ENCODE results near the gene FKBP4. TPM values are rescaled to one million over a fixed set of nuclear protein-coding genes. Genes with fewer than 3 reads are reported as not detected.

The FKBP4 gene, protein sequence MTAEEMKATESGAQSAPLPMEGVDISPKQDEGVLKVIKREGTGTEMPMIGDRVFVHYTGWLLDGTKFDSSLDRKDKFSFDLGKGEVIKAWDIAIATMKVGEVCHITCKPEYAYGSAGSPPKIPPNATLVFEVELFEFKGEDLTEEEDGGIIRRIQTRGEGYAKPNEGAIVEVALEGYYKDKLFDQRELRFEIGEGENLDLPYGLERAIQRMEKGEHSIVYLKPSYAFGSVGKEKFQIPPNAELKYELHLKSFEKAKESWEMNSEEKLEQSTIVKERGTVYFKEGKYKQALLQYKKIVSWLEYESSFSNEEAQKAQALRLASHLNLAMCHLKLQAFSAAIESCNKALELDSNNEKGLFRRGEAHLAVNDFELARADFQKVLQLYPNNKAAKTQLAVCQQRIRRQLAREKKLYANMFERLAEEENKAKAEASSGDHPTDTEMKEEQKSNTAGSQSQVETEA
- 127 and 283 TPM in 2 replicates for total RNA-seq (ENCODE audit: low replicate concordance)
- long read RNA-seq, transcript FKBP4-201 (10 exons, 3,732 nt), result major isoform, 284 of 321 reads
- long read RNA-seq, partial matches to known transcripts, result 23 of 321 reads
- long read RNA-seq, other reads (novel, unspliced or antisense), result 14 of 321 reads

DNA sequence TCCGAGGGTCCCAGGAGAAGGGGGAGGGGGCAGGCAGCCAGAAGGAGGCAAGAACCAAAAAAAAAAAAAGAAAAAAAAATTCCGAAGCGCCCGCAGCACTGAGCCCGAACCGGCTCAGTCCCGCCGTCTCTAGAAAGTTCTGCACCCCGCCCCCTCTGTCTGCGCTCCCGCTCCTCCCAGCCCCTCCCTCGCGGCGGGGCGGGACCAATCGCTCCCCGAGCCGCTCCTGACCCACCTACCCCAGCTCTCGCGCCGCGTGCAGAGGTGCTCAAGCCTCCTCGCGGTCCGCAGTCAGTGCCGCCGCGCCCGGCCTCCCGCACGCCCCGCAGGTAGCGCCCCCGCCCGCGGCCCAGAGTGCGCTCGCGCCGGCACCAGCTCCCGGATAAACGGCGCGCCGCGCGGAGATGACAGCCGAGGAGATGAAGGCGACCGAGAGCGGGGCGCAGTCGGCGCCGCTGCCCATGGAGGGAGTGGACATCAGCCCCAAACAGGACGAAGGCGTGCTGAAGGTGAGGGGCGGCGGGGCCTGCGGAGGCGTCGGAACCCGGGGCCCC lies at the start of gene FKBP4:
TSS of gene FKBP4 (plus strand) at position 235 of the 554 bp plus-strand sequence. CDS start at position 405, 170 bp downstream.
- peaks cover 38% of the 10 kb centered on the region for H3K36me3 Mint-ChIP-seq
- H3K4me3 Mint-ChIP-seq, result peak within 1 kb of the TSS; percentile 95
- H3K4me1 Mint-ChIP-seq (ENCODE audit: unreplicated experiment), result no peaks in the 10 kb centered on the region
- TF ChIP-seq, protein P1, sequence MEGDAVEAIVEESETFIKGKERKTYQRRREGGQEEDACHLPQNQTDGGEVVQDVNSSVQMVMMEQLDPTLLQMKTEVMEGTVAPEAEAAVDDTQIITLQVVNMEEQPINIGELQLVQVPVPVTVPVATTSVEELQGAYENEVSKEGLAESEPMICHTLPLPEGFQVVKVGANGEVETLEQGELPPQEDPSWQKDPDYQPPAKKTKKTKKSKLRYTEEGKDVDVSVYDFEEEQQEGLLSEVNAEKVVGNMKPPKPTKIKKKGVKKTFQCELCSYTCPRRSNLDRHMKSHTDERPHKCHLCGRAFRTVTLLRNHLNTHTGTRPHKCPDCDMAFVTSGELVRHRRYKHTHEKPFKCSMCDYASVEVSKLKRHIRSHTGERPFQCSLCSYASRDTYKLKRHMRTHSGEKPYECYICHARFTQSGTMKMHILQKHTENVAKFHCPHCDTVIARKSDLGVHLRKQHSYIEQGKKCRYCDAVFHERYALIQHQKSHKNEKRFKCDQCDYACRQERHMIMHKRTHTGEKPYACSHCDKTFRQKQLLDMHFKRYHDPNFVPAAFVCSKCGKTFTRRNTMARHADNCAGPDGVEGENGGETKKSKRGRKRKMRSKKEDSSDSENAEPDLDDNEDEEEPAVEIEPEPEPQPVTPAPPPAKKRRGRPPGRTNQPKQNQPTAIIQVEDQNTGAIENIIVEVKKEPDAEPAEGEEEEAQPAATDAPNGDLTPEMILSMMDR (conservative IDR thresholded peaks at IDR 0.05), result no peak
- DNase-seq (ENCODE audit: extremely low spot score, unreplicated experiment), result peak; percentile 87
- H3K27me3 Mint-ChIP-seq, result peaks cover 6% of the 10 kb centered on the region
- no peaks in the 10 kb centered on the region for H3K9me3 Mint-ChIP-seq
- peak within 1 kb of the TSS; percentile 57 for H3K27ac Mint-ChIP-seq

DNA sequence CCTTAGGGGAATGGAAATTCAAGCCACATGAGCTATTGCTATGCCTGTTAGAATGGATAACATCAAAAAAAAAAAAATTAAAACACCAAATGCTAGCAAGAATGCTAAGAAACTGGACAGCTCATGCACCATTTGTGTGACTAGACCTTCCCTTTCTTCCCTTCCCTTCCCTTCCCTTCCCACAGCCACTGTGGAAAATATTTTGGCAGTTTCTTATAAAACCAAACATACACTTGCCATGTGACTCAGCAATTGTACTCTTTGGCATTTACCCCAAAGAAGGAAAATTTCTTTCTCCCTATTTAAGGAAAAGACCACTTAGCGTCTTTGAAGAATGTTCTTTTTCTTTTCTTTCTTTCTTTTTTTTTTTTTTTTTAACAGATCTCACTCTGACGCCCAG lies 49.1 kb upstream of the FKBP4 start:
- H3K4me3 Mint-ChIP-seq, result no peak overlapping the region
- no peak overlapping the region for H3K27ac Mint-ChIP-seq
- H3K27me3 Mint-ChIP-seq, result peaks cover 73% of the 10 kb centered on the region

DNA sequence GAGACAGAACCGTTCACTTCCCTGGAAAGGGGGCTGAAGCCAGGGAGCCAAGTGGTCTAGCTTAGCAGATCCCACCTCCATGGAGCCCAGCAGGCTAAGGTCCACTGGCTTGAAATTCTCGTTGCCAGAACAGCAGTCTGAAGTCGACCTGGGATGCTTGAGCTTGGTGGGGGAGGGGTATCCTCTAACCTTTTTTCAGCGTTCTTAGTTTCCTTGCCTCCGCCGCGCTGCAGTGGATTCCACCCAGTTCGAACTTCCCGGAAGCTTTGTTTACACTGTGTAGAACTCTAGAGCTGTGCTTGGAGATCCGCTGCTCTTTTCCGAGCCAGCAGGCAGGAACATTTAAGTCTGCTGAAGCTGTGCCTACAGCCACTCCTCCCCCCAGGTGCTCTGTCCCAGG lies 45.2 kb upstream of the FKBP4 start:
- DNase-seq (ENCODE audit: extremely low spot score, unreplicated experiment), result no peak
- Mint-ChIP-seq H3K4me3 (no peak overlapping the region), H3K27ac (no peak overlapping the region), H3K36me3 (no peaks in the 10 kb centered on the region), H3K9me3 (no peaks in the 10 kb centered on the region), H3K4me1 (ENCODE audit: unreplicated experiment) (no peaks in the 10 kb centered on the region), H3K27me3 (peaks cover 85% of the 10 kb centered on the region)
- TF ChIP-seq, protein P1 (conservative IDR thresholded peaks at IDR 0.05), result no peak

More for the DNA sequence above, 49.1 kb upstream of the FKBP4 start:
- H3K4me1 Mint-ChIP-seq (ENCODE audit: unreplicated experiment), result no peaks in the 10 kb centered on the region
- no peaks in the 10 kb centered on the region for H3K36me3 Mint-ChIP-seq
- no peaks in the 10 kb centered on the region for H3K9me3 Mint-ChIP-seq
- DNase-seq (ENCODE audit: extremely low spot score, unreplicated experiment), result no peak
- TF ChIP-seq, protein P1 (conservative IDR thresholded peaks at IDR 0.05), result no peak

DNA sequence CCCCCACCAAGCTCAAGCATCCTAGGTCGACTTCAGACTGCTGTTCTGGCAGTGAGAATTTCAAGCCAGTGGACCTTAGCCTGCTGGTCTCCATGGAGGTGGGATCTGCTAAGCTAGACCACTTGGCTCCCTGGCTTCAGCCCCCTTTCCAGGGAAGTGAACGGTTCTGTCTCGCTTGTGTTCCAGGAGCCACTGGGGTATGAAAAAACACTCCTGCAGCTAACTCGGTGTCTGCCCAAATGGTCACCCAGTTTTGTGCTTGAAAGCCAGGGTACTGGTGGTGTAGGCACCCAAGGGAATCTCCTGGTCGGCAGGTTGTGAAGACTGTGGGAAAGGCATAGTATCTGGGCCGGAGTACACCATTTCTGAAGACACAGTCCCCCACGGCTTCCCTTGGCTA lies 44.6 kb upstream of the FKBP4 start:
- Mint-ChIP-seq H3K27me3 (peaks cover 85% of the 10 kb centered on the region), H3K9me3 (no peaks in the 10 kb centered on the region), H3K4me1 (ENCODE audit: unreplicated experiment) (no peaks in the 10 kb centered on the region), H3K36me3 (no peaks in the 10 kb centered on the region), H3K4me3 (no peak overlapping the region), H3K27ac (no peak overlapping the region)
- TF ChIP-seq, protein P1 (conservative IDR thresholded peaks at IDR 0.05), result no peak
- no peak for DNase-seq (ENCODE audit: extremely low spot score, unreplicated experiment)

DNA sequence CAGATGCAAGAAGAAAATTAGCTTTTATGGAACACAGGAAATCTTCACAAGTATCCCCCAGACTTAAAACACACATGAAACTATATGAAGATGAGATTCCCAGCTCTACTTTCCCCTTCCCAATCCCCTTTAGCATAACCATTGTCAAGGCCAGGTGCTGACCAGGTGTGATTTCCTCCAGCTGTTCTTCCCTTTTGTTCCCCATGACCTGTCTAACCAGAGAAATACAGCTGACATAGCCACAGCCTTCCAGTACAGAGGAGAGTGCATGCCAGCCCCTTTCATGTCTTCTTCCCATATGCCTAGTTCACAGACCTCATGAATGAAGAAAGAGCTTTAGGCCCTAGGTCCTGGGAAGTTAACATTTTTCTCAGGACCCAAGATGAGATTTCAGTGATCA lies 43.5 kb upstream of the FKBP4 start:
- peaks cover 84% of the 10 kb centered on the region for H3K27me3 Mint-ChIP-seq
- TF ChIP-seq, protein P1 (conservative IDR thresholded peaks at IDR 0.05), result no peak
- H3K27ac Mint-ChIP-seq, result no peak overlapping the region
- no peak overlapping the region for H3K4me3 Mint-ChIP-seq
- no peaks in the 10 kb centered on the region for H3K4me1 Mint-ChIP-seq (ENCODE audit: unreplicated experiment)
- no peaks in the 10 kb centered on the region for H3K9me3 Mint-ChIP-seq
- DNase-seq (ENCODE audit: extremely low spot score, unreplicated experiment), result no peak
- no peaks in the 10 kb centered on the region for H3K36me3 Mint-ChIP-seq

Data from type B pancreatic cell (in vitro differentiated cells).